Muscle of arm (tissue), 12 donors: Measurements from ENCODE around the gene NCSTN. TPM values are rescaled to one million over a fixed set of nuclear protein-coding genes. Genes with fewer than 3 reads are reported as not detected.

Experiments used
- DNase-seq: peaks from one replicate; pipeline ENCODE4 v3.0.0-alpha.2; 2013
- polyA plus RNA-seq, 12 donors: library from polyadenylated mRNA; unstranded; fragments of 120-200 nt; gene quantifications; one replicate each; pipeline ENCODE4 v1.2.1, GENCODE V29; 2013; ENCODE audit not compliant: insufficient read length in 12 of 12

The NCSTN gene
- polyA plus RNA-seq, 12 donors = 95.1 to 123 (median 105) TPM; not detected in 1

DNA sequence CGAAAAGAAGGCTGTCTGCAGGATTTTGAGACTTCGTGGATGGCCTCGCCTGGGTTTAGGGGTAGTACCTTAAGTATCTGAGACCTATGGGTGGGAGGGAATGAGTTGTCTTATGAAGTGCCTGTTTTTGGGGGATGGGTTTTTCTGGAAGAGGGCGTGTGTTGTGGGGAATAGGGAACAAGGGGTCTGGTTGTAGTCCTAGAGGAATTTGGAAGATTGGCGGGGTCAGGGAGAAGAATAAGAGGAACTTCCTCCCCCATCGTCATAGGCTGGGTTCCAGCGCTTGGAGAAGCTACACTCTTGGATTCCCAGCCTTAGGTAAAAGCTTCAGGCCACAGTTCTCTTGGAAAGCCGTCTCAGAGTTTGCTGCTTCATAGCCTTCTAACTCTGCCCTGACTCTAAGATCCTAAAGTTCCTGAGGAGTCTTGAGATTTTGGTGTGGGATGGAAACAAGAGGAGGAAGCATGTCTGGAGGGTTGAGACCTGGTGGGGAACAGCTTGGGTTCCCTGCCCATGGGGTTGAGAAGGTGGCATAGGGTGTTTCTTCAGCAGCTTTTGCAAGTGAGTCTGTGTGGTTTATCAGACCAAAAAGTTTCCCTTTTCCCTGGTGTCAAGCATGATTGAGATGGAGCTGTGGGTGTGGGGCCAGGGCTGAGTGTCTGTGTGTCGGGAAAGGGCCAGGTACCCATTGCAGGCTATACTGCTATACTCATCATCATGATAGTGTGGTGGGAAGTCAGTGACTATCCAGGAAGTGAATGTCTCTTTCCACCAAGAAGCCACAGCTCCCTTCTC is 59.0 kb downstream of the NCSTN start:
- no peak for DNase-seq

DNA sequence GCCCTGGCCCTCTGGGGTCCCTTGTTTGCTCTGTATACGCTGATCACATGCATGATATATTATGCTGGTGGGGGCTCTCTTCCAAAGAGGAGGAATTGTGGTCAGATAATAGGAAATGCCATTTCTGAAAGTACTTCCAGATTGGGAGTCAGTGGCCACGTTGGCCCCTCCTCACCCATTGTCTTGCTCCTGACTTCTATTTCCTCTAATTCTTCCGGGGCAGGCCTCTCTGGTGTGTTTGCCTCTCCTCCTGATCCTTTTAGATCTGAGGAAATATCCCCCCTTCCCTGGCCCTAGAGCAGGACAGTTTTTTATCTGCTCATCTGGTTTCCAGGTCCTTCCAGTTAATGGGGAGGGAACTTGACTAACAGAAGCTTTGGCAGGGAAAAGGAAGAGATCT is 60.1 kb downstream of the NCSTN start:
- no peak for DNase-seq

DNA sequence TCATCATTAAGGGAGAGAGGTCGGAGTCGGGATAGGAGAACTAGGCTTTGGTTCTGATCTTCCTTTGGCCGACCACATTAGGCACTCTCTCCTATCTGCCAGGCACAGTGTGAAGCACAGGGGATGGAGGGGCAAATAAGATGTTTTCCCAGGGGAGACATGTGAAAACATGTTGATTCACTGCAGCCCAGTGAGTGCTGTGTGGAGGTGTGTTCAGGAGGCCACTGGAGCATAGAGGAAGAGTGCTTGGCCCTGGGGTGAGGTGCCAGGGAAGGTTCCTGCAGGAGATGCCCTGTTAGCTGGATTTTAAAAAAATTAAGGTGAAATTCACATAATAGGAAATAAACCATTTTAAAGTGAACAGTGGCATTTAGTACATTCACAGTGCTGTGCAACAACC is 60.9 kb downstream of the NCSTN start:
- no peak for DNase-seq

DNA sequence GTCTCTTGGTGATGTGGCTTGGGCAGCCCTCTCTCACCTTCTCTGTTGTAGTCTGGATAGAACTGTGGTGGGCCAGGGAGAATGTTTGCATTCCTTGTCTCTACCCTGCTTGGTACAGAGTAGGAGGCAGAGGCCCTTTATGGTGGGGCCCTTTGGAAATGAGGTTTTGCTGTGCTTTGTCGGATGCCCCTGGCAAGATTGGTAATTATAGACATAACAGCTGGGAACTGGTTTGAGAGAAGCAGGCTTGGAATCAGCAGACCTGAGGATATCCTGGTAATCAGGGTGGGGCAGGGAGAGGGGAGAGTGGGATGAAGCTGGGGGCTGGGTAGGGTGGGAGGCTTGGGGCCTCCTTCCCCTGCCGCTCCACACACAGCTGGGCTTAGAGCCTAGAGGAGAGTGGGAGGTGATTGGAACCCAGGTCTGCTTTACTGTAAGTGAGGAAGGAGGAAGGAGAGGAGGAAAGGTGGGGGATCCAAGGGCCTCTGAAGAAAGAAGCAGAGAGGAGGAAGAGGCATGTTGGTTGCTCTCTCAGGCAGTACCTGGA is 62.2 kb downstream of the NCSTN start:
- no peak for DNase-seq

DNA sequence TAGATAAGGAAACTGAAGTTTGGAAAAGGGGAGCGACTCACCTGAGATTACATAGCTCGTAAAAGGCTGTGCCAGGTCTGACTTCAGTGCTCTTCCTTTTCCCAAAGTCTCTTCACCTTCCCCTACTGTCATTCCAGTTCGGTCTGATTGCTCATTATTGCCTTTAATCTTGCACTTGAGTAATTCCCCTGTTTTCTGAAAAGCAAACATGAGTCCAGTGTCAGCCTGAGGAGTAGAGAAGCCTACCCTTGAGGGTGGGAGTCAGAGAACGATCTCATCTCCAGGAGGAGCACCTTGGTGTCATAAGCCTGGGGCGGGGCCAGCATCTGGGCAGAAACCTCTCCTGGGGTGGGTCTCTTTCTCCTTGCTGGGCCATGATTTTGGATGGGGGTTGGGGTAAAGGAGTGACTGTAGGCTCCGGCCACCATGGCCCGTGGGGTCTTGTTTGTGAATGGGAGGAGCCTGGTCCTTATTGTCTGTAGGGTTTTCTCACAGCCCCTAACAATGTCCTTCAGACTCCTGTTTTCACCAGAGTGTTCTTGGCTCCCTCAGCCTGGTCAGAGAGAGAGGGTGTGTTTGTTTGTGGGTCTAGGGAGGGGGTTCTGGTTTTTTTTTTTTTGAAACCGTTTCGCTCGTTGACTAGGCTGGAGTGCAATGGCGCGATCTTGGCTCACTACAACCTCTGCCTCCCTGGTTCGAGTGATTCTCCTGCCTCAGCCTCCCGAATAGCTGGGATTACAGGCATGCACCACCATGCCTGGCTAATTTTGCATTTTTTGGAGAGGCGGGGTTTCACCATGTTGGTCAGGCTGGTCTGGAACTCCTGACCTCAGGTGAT is 63.2 kb downstream of the NCSTN start:
- no peak for DNase-seq

DNA sequence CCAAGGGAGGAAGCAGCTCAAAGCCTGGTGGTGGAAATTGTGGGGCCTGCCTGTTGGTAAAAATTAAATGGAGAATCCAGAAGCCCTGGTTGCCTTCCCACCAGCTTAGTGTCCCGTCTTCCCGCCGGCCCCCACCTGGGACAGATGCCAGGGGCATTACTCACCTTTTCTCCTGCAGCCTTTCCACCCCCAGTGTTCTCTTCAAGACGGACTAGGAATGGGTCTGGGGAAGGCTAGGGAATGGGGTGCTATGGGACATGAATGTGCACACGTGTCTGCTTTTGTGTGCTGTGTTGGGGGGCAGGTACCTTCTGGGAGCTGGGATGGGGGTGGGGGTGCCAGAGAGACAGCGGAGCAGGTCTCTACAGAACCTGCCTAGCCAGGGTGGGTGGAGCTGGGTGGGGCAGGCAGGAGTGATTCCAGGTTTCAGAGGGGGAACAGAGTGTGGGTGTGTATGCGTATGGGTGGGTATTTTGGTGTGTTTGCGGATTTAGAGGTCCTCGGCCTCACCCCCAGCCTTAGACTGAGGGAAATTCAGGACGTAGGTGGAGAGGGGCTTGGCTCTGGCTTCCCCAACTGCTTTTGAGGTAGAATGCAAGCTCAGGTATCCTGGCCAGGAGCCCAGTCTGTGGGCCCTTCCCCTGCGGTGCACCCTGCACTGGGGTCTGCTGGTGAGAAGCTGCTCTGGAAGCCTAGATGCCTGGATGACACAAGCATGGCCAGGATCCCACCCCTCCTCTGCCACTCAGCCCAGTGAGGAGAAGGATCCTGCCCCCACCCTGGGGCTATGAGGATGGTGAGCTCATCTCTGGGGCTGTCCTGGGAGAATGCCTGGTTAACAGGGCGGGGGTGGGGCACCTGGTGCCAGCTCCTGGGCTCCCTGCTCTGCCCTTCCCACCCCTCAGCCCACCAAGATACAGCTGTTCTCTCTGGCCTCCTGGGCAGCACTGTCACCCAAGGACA is 64.9 kb downstream of the NCSTN start:
- DNase-seq = no peak

Other genes with a start within 250 kb of the NCSTN start
- 10 to 100 TPM in 11 of 12 donors, not detected in 1; 11.1 to 26.7 (median 18.3) TPM for gene IGSF8, start 244.8 kb upstream of the NCSTN start, polyA plus RNA-seq
- 100 to 1,000 TPM in 3 of 12 donors, 10 to 100 TPM in 8, not detected in 1; 39.9 to 116 (median 88.9) TPM for gene ATP1A2, start 227.6 kb upstream of the NCSTN start, polyA plus RNA-seq
- gene ATP1A4, start 191.8 kb upstream of the NCSTN start, polyA plus RNA-seq = 1 to 10 TPM in 9 of 12 donors, under 1 TPM in 1, not detected in 2; 0.87 to 6.0 (median 3.1) TPM
- gene CASQ1, start 152.8 kb upstream of the NCSTN start, polyA plus RNA-seq = 1,000 to 10,000 TPM in 5 of 12 donors, 100 to 1,000 TPM in 7; 212 to 1,621 (median 785) TPM
- gene PEA15, start 138.0 kb upstream of the NCSTN start, polyA plus RNA-seq = 100 to 1,000 TPM in 11 of 12 donors, not detected in 1; 119 to 154 (median 137) TPM
- 100 to 1,000 TPM in 8 of 12 donors, 10 to 100 TPM in 4; 83.3 to 362 (median 117) TPM for gene DCAF8, start 80.8 kb upstream of the NCSTN start, polyA plus RNA-seq
- 10 to 100 TPM in 11 of 12 donors, not detected in 1; 37.5 to 77.2 (median 46.6) TPM for gene PEX19, start 58.2 kb upstream of the NCSTN start, polyA plus RNA-seq
- gene COPA, start 133 bp upstream of the NCSTN start, polyA plus RNA-seq = 100 to 1,000 TPM in 11 of 12 donors, not detected in 1; 111 to 183 (median 134) TPM
- gene NHLH1, start 23.7 kb downstream of the NCSTN start, polyA plus RNA-seq = under 1 TPM in 10 of 12 donors, not detected in 2; 0.21 to 0.65 (median 0.42) TPM
- gene VANGL2, start 57.2 kb downstream of the NCSTN start, polyA plus RNA-seq = 10 to 100 TPM in 8 of 12 donors, 1 to 10 TPM in 3, not detected in 1; 7.2 to 39.3 (median 10.8) TPM
- under 1 TPM in 9 of 12 donors, not detected in 3; 0.11 to 0.97 (median 0.27) TPM for gene SLAMF6, start 179.9 kb downstream of the NCSTN start, polyA plus RNA-seq
- 1 to 10 TPM in 8 of 12 donors, under 1 TPM in 2, not detected in 2; 0.89 to 4.5 (median 1.3) TPM for gene CD84, start 236.1 kb downstream of the NCSTN start, polyA plus RNA-seq